ENCODE results near the gene PPP1R13L.
"Not testable (repeated sequence)": the region's sequence is repeated elsewhere in the genome, so short reads cannot be mapped to it uniquely, and the experiment has no call there.

The PPP1R13L gene

GRCh38 chr19:45344621-45345505, 60.0 kb downstream of the PPP1R13L start:
- H3K4me3 ChIP-seq (ENCODE audit: low read length): no peak overlapping the region
- TF ChIP-seq ZNF274 (IDR thresholded peaks at IDR 0.05; ENCODE audit: low read depth, low read length): no peak

DNA sequence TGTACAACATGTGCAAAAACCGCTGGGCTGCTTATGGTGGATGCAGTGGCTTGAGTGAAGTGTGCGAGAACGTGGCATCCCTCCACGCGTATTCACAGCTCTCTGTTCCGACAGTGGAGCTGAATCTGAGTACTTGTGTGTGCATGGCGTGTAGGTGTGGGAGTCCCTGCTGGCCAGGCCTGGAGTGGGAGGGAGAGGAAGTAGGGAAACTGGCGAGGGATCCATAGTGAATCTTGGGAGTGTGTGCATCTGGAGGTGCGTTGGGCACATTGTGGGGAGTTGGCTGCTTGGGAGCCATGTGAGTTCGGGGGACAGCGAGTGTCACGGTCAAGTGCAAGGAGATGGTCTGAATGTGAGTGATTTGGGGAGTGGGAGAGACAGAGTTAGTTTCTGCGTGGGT, 62.0 kb downstream of the PPP1R13L start:
- TF ChIP-seq ZNF274 (IDR thresholded peaks at IDR 0.05; ENCODE audit: low read depth, low read length): no peak
- no peak overlapping the region for H3K4me3 ChIP-seq (ENCODE audit: low read length)

DNA sequence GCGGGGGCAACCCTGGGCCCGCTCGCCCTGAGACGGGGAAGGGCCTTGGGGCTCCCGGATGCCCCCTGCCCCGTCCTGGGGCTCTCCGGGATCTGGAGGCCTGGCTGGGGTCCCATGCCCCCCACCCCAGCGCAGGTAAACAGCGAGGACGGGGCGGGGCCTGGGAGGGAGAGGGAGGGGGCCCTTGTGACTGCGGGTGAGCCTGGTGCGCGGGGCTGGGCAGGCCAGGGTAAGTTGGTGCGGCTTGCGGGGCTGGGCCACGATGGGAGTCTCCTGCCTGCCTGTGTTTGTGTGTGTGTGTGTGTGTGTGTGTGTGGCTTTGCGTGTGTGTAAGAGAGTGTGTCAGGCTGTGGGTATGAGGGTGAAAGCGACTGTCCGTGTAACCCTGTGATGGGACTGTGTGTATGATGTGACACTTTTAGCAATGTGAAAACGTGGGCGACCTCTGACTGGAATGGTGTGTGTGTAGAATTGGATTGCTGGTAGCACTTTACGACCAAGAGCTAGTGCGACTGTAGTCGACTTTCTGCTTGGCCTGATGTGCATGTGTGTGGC, 63.9 kb downstream of the PPP1R13L start:
- H3K4me3 ChIP-seq (ENCODE audit: low read length): no peak overlapping the region
- TF ChIP-seq ZNF274 (IDR thresholded peaks at IDR 0.05; ENCODE audit: low read depth, low read length): no peak

DNA sequence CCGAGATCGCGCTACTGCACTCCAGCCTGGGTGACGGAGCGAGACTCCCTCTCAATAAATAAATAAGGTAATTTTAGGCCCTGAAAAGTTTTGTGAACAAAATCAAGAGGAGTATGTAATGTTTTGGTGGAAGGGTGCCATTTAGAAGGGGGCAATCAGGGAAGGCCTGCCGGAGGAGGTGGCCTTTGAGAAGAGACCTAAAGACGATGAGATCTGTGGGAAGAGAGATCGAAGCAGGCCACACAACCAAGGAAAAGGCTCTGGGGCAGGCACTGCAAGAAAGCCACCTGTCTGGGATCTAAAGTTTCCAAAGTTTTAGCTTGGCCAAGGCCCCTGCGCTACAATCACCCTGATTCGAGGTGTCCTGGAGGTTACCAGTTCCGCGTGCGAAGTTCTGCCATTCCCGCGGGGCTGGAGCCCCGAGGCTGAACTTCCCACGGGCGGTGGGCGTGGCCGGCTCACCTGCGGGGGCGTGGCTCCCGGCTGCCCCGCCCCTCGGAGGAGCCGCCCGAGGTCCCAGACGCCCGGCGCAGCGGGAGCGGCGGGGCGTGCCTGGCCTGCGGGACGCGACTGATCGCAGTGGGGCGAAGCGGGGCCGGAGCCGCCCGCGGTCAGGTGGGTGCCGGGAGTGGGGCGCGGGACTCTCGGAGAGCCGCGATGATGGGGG, 64.5 kb downstream of the PPP1R13L start, which contains the start of gene KLC3:
TSS of gene KLC3 (plus strand) at position 519 of the 667 bp plus-strand sequence. CDS start 4,792 bp downstream, outside the sequence.
- no peak for TF ChIP-seq ZNF274 (IDR thresholded peaks at IDR 0.05; ENCODE audit: low read depth, low read length)
- no peak within 1 kb of the TSS; the same call in 1 of the 2 replicates for H3K4me3 ChIP-seq (ENCODE audit: low read length)

DNA sequence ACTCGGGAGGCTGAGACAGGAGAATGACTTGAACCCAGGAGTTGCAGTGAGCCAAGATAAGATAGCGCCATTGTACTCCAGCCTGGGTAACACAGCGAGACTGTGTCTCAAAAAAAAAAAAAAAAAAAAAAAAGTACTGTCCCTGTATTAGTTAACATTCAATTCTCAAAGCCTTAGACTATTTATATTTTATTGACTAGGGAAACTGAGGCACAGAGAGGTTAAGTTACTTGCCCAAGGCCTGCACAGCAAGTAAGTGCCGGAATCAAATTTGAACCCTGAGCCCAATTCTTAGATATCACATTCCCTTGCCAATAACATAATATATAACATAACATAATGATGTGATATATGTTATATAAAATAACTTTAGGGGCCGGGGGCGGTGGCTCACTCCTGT, 65.2 kb downstream of the PPP1R13L start:
- TF ChIP-seq ZNF274 (IDR thresholded peaks at IDR 0.05; ENCODE audit: low read depth, low read length): no peak
- H3K4me3 ChIP-seq (ENCODE audit: low read length): no peak overlapping the region

DNA sequence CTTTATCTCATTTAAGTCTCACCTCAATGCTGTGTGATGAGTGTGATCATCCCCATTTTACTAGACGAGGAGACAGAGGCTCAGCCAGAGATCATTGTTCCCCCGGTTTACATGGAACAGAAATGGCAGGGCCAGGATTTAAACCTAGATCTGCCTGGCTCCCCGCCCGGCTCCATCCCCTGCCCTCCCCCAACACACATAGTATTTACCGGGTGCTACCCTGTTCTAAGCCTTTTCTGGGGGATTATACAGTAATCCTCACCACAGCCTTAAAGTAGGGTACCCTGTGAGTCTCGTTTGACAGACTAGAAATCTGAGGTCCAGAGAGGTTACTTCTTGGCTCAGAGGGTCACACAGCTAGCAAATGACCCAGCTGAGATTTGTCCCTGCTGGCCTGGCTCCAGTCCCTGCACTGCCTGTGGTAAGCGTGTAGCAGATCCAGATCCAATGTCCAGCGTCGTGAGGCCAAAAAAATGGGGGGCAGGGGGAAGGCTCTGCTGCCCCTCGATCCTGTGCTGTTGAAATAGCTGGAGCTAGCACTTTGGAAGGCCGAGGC, 68.1 kb downstream of the PPP1R13L start:
- H3K4me3 ChIP-seq (ENCODE audit: low read length): no peak overlapping the region

DNA sequence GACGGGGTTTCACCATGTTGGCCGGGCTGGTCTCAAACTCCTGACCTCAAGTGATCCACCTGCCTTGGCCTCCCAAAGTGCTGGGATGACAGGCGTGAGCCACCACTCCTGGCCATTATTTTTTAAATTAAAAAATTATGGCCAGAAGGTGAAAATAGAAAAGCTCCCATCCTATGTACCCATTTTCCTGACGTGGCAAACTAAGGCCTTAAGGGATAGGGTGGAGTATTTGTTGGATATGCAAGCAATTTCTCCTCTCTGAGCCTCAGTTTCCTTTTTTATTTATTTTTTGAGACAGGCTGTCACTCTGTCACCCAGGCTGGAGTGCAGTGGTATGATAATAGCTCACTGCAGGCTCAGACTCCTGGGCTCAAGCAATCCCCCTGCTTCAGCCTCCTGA, 70.0 kb downstream of the PPP1R13L start:
- not testable (repeated sequence) for H3K4me3 ChIP-seq (ENCODE audit: low read length)

More for the DNA sequence above, 68.1 kb downstream of the PPP1R13L start:
- TF ChIP-seq ZNF274 (IDR thresholded peaks at IDR 0.05; ENCODE audit: low read depth, low read length): no peak

- no peak for TF ChIP-seq ZNF274 (IDR thresholded peaks at IDR 0.05; ENCODE audit: low read depth, low read length)
- H3K4me3 ChIP-seq (ENCODE audit: low read length): no peak overlapping the region
These were observed 71.1 kb downstream of the PPP1R13L start for GRCh38 chr19:45333609-45334303.

- H3K4me3 ChIP-seq (ENCODE audit: low read length): no peak overlapping the region
- no peak for TF ChIP-seq ZNF274 (IDR thresholded peaks at IDR 0.05; ENCODE audit: low read depth, low read length)
These were observed 73.5 kb downstream of the PPP1R13L start for GRCh38 chr19:45331411-45331810.
